ENCODE measurements around the gene FAF1.

- TF ChIP-seq CTCF (IDR thresholded peaks at IDR 0.05) (no peak), POLR2AphosphoS5 (IDR thresholded peaks at IDR 0.05) (no peak), POLR2A (IDR thresholded peaks at IDR 0.05) (no peak), EP300 (IDR thresholded peaks at IDR 0.05) (no peak)
These were observed 112.8 kb downstream of the FAF1 start for GRCh38 chr1:50847303-50847702.
